Ovary (tissue), 3 donors: ENCODE measurements around the gene DENND1A.

ENCODE experiments used
- EP300 ChIP-seq: sonication (generic); formaldehyde crosslinking; IDR thresholded peaks from one replicate; pipeline ENCODE4 v1.6.1; 2017; ENCODE audit warnings: antibody characterized with exemption
- POLR2A ChIP-seq: fragments of 450-650 bp; IDR thresholded peaks from one replicate; pipeline ENCODE4 v1.6.1; 2017; ENCODE audit warnings: antibody characterized with exemption, mild to moderate bottlenecking, moderate library complexity
- TF ChIP-seq, protein P1 (sequence below), 3 donors: fragments of 450-650 bp in 2 of 3; fragments of 200-600 bp in 1 of 3; IDR thresholded peaks; one replicate each; pipeline versions ENCODE4 v1.5.1 to v1.8.0; 2016 to 2022; ENCODE audit warnings: antibody characterized with exemption in 3 of 3, mild to moderate bottlenecking in 1 of 3
- donor health status: DM: no; HTN: no; CAD: no.

DNA sequence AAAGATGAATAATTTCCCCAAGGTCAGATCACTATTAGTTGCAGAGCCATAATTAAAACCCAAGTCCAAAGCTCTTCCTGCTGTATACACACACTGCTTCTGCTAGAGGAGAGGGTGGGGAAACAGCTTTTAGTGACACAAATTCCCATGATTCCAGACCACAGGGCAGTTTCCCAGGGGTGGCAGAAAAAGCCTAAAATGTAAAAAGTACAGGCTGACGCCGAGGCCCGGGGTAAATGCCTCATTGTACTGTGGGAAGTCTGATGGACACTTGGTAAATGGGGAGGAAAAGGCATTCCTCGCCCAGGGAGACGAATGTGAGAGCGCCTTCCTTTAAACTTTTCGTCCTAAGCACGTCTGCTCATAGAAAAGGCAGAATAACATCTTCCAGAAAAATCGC, 65.7 kb downstream of the DENND1A start:
- TF ChIP-seq, protein P1, sequence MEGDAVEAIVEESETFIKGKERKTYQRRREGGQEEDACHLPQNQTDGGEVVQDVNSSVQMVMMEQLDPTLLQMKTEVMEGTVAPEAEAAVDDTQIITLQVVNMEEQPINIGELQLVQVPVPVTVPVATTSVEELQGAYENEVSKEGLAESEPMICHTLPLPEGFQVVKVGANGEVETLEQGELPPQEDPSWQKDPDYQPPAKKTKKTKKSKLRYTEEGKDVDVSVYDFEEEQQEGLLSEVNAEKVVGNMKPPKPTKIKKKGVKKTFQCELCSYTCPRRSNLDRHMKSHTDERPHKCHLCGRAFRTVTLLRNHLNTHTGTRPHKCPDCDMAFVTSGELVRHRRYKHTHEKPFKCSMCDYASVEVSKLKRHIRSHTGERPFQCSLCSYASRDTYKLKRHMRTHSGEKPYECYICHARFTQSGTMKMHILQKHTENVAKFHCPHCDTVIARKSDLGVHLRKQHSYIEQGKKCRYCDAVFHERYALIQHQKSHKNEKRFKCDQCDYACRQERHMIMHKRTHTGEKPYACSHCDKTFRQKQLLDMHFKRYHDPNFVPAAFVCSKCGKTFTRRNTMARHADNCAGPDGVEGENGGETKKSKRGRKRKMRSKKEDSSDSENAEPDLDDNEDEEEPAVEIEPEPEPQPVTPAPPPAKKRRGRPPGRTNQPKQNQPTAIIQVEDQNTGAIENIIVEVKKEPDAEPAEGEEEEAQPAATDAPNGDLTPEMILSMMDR (IDR thresholded peaks at IDR 0.05) = no peak
- TF ChIP-seq POLR2A = no peak
- no peak for TF ChIP-seq EP300
